ENCODE results near the gene PTPRK. TPM values are rescaled to one million over a fixed set of nuclear protein-coding genes. Genes with fewer than 3 reads are reported as not detected.

PTPRK gene
- total and polyA plus RNA-seq, 12 donors = 3.2 to 22.4 (median 15.0) TPM

GRCh38 chr6:128252341-128253176 lies 267.8 kb downstream of the PTPRK start:
- no peak for DNase-seq
- intact Hi-C loops (cut with DNase I) = no loop called here
- H3K4me1 ChIP-seq (replicated peaks in 1 of 2) = no peaks in the 10 kb centered on the region
- H3K27me3 ChIP-seq = no peaks in the 10 kb centered on the region
- WGBS, 4 donors = 88 to 93% (median 91%) methylated on average over 4 of the region's 4 CpGs
- H3K9me3 ChIP-seq (replicated peaks in 1 of 3) = no peaks in the 10 kb centered on the region
- no peak for TF ChIP-seq POLR2A (IDR thresholded peaks at IDR 0.05)
- no peak for TF ChIP-seq CTCF (IDR thresholded peaks at IDR 0.05)
- H3K36me3 ChIP-seq (replicated peaks in 1 of 2) = no peaks in the 10 kb centered on the region
- H3K27ac ChIP-seq = no peak overlapping the region
- no peak overlapping the region for H3K4me3 ChIP-seq

GRCh38 chr6:128251445-128252340 lies 268.7 kb downstream of the PTPRK start:
- Histone ChIP-seq H3K27me3 (no peaks in the 10 kb centered on the region), H3K36me3 (replicated peaks in 1 of 2) (no peaks in the 10 kb centered on the region), H3K9me3 (replicated peaks in 1 of 3) (no peaks in the 10 kb centered on the region), H3K4me3 (no peak overlapping the region), H3K27ac (no peak overlapping the region), H3K4me1 (replicated peaks in 1 of 2) (no peaks in the 10 kb centered on the region)
- no peak for DNase-seq
- TF ChIP-seq POLR2A (IDR thresholded peaks at IDR 0.05) (no peak), CTCF (IDR thresholded peaks at IDR 0.05) (no peak)
- 83 to 99% (median 91%) methylated on average over 4 of the region's 4 CpGs for WGBS, 4 donors
- intact Hi-C loops (cut with DNase I) = no loop called here

- Histone ChIP-seq H3K4me1 (replicated peaks in 1 of 2) (no peaks in the 10 kb centered on the region), H3K4me3 (no peak overlapping the region), H3K27me3 (no peaks in the 10 kb centered on the region), H3K36me3 (replicated peaks in 1 of 2) (no peaks in the 10 kb centered on the region), H3K27ac (no peak overlapping the region), H3K9me3 (replicated peaks in 1 of 3) (no peaks in the 10 kb centered on the region)
- intact Hi-C loops (cut with DNase I) = no loop called here
- no peak for TF ChIP-seq POLR2A (IDR thresholded peaks at IDR 0.05)
- TF ChIP-seq CTCF (IDR thresholded peaks at IDR 0.05) = no peak
- no peak for DNase-seq
- WGBS, 4 donors = 77 to 100% (median 94%) methylated on average over 1 of the region's 1 CpG
Measured at GRCh38 chr6:128250370-128251070, 269.9 kb downstream of the PTPRK start.

GRCh38 chr6:128249429-128249828 lies 271.0 kb downstream of the PTPRK start:
- H3K27me3 ChIP-seq = no peaks in the 10 kb centered on the region
- no peaks in the 10 kb centered on the region for H3K4me1 ChIP-seq (replicated peaks in 1 of 2)
- H3K4me3 ChIP-seq = no peak overlapping the region
- no peak overlapping the region for H3K27ac ChIP-seq
- 96 to 99% (median 97%) methylated on average over 4 of the region's 4 CpGs for WGBS, 4 donors
- TF ChIP-seq CTCF (IDR thresholded peaks at IDR 0.05) = no peak
- TF ChIP-seq POLR2A (IDR thresholded peaks at IDR 0.05) = no peak
- no peaks in the 10 kb centered on the region for H3K9me3 ChIP-seq (replicated peaks in 1 of 3)
- intact Hi-C loops (cut with DNase I) = no loop called here
- DNase-seq = no peak
- no peaks in the 10 kb centered on the region for H3K36me3 ChIP-seq (replicated peaks in 1 of 2)
